Right atrium auricular region (tissue), 2 donors: ENCODE measurements around the gene PHLDA3. TPM values are rescaled to one million over a fixed set of nuclear protein-coding genes. Genes with fewer than 3 reads are reported as not detected.

ENCODE experiments used
- DNase-seq: peaks from one replicate; pipeline ENCODE4 v3.0.0-alpha.2; 2019; ENCODE audit warnings: low spot score
- H3K27ac ChIP-seq, 2 donors: fragments of 200-600 bp; sonication (generic); 1 replicate in 1 of 2; 2 replicates in 1 of 2; pipeline ENCODE4 v1.5.1; 2016 to 2019
- H3K27me3 ChIP-seq, 2 donors: fragments of 200-600 bp; sonication (generic); one replicate each; pipeline versions ENCODE4 v1.5.1 to v1.6.0; 2017 to 2019
- H3K36me3 ChIP-seq: fragments of 200-600 bp; sonication (generic); one replicate; pipeline ENCODE4 v1.5.1; 2016
- H3K4me1 ChIP-seq, 2 donors: fragments of 200-600 bp; sonication (generic); one replicate each; pipeline versions ENCODE4 v1.5.1 to v1.6.0; 2017 to 2019
- H3K4me3 ChIP-seq, 2 donors: fragments of 200-600 bp; sonication (generic); 1 replicate in 1 of 2; 2 replicates in 1 of 2; pipeline ENCODE4 v1.5.1; 2017 to 2019; ENCODE audit warnings: mild to moderate bottlenecking in 1 of 2, moderate library complexity in 1 of 2
- H3K9me3 ChIP-seq, 2 donors: fragments of 200-600 bp; sonication (generic); one replicate each; pipeline ENCODE4 v1.5.1; 2019
- CTCF ChIP-seq, 2 donors: fragments of 200-600 bp; sonication (generic); IDR thresholded peaks; one replicate each; pipeline ENCODE4 v1.5.1; 2019; ENCODE audit warnings: antibody characterized with exemption in 2 of 2
- total RNA-seq, 2 donors: library from RNA; depleted of rRNA; stranded (reverse); fragments of >200 nt; gene quantifications; one replicate each; pipeline ENCODE4 v1.1.0, GENCODE V29; 2016

Gene PHLDA3
- total RNA-seq, 2 donors from 2014 or later, result 29.5 to 31.9 TPM

GRCh38 chr1:201461645-201462441, 7.1 kb downstream of the PHLDA3 start:
- peak; percentile 95 for DNase-seq
- Histone ChIP-seq H3K27ac (peak overlapping the region; percentile 73 to 81), H3K4me1 (peaks cover 0 to 60% of the 10 kb centered on the region in 2 donors), H3K27me3 (no peaks in the 10 kb centered on the region), H3K9me3 (no peaks in the 10 kb centered on the region), H3K4me3 (no peak overlapping the region), H3K36me3 (peaks cover 20% of the 10 kb centered on the region)
- no peak for TF ChIP-seq CTCF (IDR thresholded peaks at IDR 0.05)

- no peaks in the 10 kb centered on the region for H3K27me3 ChIP-seq
- H3K4me3 ChIP-seq, result no peak overlapping the region
- H3K9me3 ChIP-seq, result no peaks in the 10 kb centered on the region
- H3K27ac ChIP-seq, result peak overlapping the region; percentile 73 to 81
- H3K36me3 ChIP-seq, result peaks cover 19% of the 10 kb centered on the region
- peak; percentile 88 for DNase-seq
- no peak for TF ChIP-seq CTCF (IDR thresholded peaks at IDR 0.05)
- H3K4me1 ChIP-seq, result peaks cover 0 to 58% of the 10 kb centered on the region in 2 donors
Measured at GRCh38 chr1:201460814-201461644, 8.0 kb downstream of the PHLDA3 start.

- Histone ChIP-seq H3K27ac (peak overlapping the region in 1 of 2 donors; percentile 81), H3K27me3 (no peaks in the 10 kb centered on the region), H3K4me1 (peaks cover 0 to 55% of the 10 kb centered on the region in 2 donors), H3K9me3 (no peaks in the 10 kb centered on the region), H3K4me3 (no peak overlapping the region), H3K36me3 (peaks cover 7% of the 10 kb centered on the region)
- TF ChIP-seq CTCF (IDR thresholded peaks at IDR 0.05), result no peak
- DNase-seq, result no peak
Measured at GRCh38 chr1:201459775-201460174, 9.2 kb downstream of the PHLDA3 start.

- H3K36me3 ChIP-seq, result no peaks in the 10 kb centered on the region
- no peak for DNase-seq
- no peak for TF ChIP-seq CTCF (IDR thresholded peaks at IDR 0.05)
- H3K4me1 ChIP-seq, result peaks cover 0 to 55% of the 10 kb centered on the region in 2 donors
- no peaks in the 10 kb centered on the region for H3K9me3 ChIP-seq
- H3K27me3 ChIP-seq, result no peaks in the 10 kb centered on the region
- no peak overlapping the region for H3K27ac ChIP-seq
- no peak overlapping the region for H3K4me3 ChIP-seq
Measured at GRCh38 chr1:201459052-201459451, 9.9 kb downstream of the PHLDA3 start.

- Histone ChIP-seq H3K4me1 (peaks cover 0 to 48% of the 10 kb centered on the region in 2 donors), H3K4me3 (no peak overlapping the region)
- no peak for TF ChIP-seq CTCF (IDR thresholded peaks at IDR 0.05)
Measured at GRCh38 chr1:201457508-201457960, 11.5 kb downstream of the PHLDA3 start.

More at GRCh38 chr1:201457508-201457960, 11.5 kb downstream of the PHLDA3 start:
- Histone ChIP-seq H3K27me3 (no peaks in the 10 kb centered on the region), H3K9me3 (no peaks in the 10 kb centered on the region), H3K36me3 (no peaks in the 10 kb centered on the region), H3K27ac (peak overlapping the region; percentile 51 to 74)
- DNase-seq, result no peak
